ENCODE measurements around the gene LARGE1. TPM values are rescaled to one million over a fixed set of nuclear protein-coding genes. Genes with fewer than 3 reads are reported as not detected.
"Not testable (repeated sequence)": the region's sequence is repeated elsewhere in the genome, so short reads cannot be mapped to it uniquely, and the experiment has no call there.

LARGE1 gene
- total and polyA plus RNA-seq, 2 of the 4 experiments (the other 2 are of a cell fraction) = 6.2 to 12.4 TPM

DNA sequence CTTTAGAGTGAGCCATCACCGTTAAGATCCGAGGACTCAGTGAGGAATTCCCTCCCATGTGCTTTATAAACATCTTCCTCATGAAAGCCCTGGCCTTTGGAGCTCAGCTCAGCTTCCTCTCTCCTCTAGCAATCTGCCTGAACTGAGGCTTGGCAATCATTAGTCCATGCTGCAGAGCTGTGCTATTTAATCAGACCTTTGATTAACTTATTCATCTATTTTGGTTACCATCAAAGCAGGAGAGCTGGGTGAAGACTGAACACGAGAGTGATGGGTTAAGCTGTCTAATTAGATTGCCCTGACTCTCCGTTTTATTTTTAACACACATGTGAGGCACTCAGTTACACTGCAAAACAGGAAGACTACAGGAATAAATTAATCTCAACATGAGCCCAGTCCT, 351.3 kb downstream of the LARGE1 start:
- Histone ChIP-seq H2AFZ (replicated peaks; ENCODE audit: low read length, poor library complexity) (no peak overlapping the region), H3K9me1 (ENCODE audit: insufficient read depth, low read length) (no peaks in the 10 kb centered on the region), H2AK9ac (replicated peaks; ENCODE audit: low read depth, low read length, poor library complexity) (no peak overlapping the region), H3K4me2 (ENCODE audit: low read depth, low read length) (no peak overlapping the region), H3K56ac (ENCODE audit: extremely low read depth, insufficient read depth, low read length) (no peak overlapping the region), H4K5ac (ENCODE audit: low read depth, low read length) (no peak overlapping the region), H4K91ac (ENCODE audit: insufficient read depth, low read depth, low read length) (no peak overlapping the region), H3K18ac (ENCODE audit: low read depth, low read length) (no peak overlapping the region), H4K8ac (ENCODE audit: low read depth in 2 of 2, low read length in 2 of 2) (no peak overlapping the region), H2BK20ac (ENCODE audit: low read depth, low read length) (no peak overlapping the region), H3K4me1 (ENCODE audit: control insufficient read depth, insufficient read depth, low read length) (no peaks in the 10 kb centered on the region), H3K36me3 (ENCODE audit: control insufficient read depth, insufficient read depth, low read length) (no peaks in the 10 kb centered on the region), H2AK5ac (ENCODE audit: low read depth, low read length) (no peak overlapping the region), H2BK120ac (ENCODE audit: low read depth, low read length) (no peak overlapping the region), H3K14ac (replicated peaks; ENCODE audit: low read depth, low read length) (no peak overlapping the region), H4K20me1 (ENCODE audit: insufficient read depth, low read length) (no peaks in the 10 kb centered on the region), H3K79me1 (ENCODE audit: low read depth in 1 of 2, low read length in 2 of 2) (no peaks in the 10 kb centered on the region; a peak in 1 of 4 replicates), H3K23ac (ENCODE audit: low read depth, low read length) (no peak overlapping the region), H3K27me3 (ENCODE audit: control insufficient read depth, insufficient read depth, low read length) (no peaks in the 10 kb centered on the region), H2BK15ac (ENCODE audit: low read depth, low read length) (no peak overlapping the region), H3K9ac (ENCODE audit: low read depth, low read length) (no peak overlapping the region), H3K4ac (ENCODE audit: low read depth, low read length) (no peak overlapping the region), H3K9me3 (ENCODE audit: control insufficient read depth, insufficient read depth, low read length) (no peaks in the 10 kb centered on the region), H3K27ac (ENCODE audit: insufficient read depth, low read length) (no peak overlapping the region), H3K4me3 (ENCODE audit: insufficient read depth, low read depth, low read length) (no peak overlapping the region), H2BK5ac (ENCODE audit: low read depth, low read length, poor library complexity, severe bottlenecking) (no peak overlapping the region)
- ChIA-PET POLR2A (ENCODE audit: unreplicated experiment) (no interaction called here), CTCF (no interaction called here)
- BruUV-seq (replicated peaks) = no TSS peak
- intact Hi-C loops (cut with micrococcal nuclease) = no loop called here
- DNase-seq (peak; percentile 36), ATAC-seq (ENCODE audit: low read depth) (peak; percentile 79)
- dilution Hi-C loops (cut with HindIII; ENCODE audit: low sequenced_read_pairs, unreplicated experiment) = no loop called here
- in situ Hi-C loops (cut with MboI; ENCODE audit: low sequenced_read_pairs) = no loop called here
- WGBS, 2 experiments (ENCODE audit: extremely low coverage in 2 of 2, insufficient read length in 1 of 2) = 29% methylated on average over 2 of the region's 4 CpGs; no CpG with 5 or more reads in 1 of the 2 experiments
- no peak for TF ChIP-seq RFX5 (IDR thresholded peaks at IDR 0.05; ENCODE audit: low read depth, low read length)
- no peak for TF ChIP-seq POLR2A (IDR thresholded peaks at IDR 0.05; ENCODE audit: low read depth, low read length)

DNA sequence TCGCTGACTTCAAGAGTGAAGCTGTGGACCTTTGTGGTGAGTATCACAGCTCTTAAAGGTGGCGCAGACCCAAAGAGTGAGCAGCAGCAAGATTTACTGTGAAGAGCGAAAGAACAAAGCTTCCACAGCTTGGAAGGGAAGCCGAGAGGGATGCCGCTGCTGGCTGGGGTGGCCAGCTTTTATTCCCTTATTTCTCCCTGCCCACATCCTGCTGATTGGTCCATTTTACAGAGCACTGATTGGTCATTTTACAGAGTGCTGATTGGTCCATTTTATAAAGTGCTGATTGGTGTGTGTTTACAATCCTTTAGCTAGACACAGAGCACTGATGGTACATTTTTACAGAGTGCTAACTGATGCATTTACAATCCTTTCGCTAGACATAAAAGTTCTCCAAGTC, 353.8 kb downstream of the LARGE1 start:
- H2BK120ac ChIP-seq (ENCODE audit: low read depth, low read length); H2BK20ac ChIP-seq (ENCODE audit: low read depth, low read length); H3K9me1 ChIP-seq (ENCODE audit: insufficient read depth, low read length); H3K4me2 ChIP-seq (ENCODE audit: low read depth, low read length); H2BK5ac ChIP-seq (ENCODE audit: low read depth, low read length, poor library complexity, severe bottlenecking); H3K27ac ChIP-seq (ENCODE audit: insufficient read depth, low read length); POLR2A ChIA-PET (ENCODE audit: unreplicated experiment); H3K36me3 ChIP-seq (ENCODE audit: control insufficient read depth, insufficient read depth, low read length); H4K5ac ChIP-seq (ENCODE audit: low read depth, low read length); H2AFZ ChIP-seq (replicated peaks; ENCODE audit: low read length, poor library complexity); H3K18ac ChIP-seq (ENCODE audit: low read depth, low read length); H2AK9ac ChIP-seq (replicated peaks; ENCODE audit: low read depth, low read length, poor library complexity); H4K20me1 ChIP-seq (ENCODE audit: insufficient read depth, low read length); DNase-seq; H3K9me3 ChIP-seq (ENCODE audit: control insufficient read depth, insufficient read depth, low read length); H3K14ac ChIP-seq (replicated peaks; ENCODE audit: low read depth, low read length); H3K4me3 ChIP-seq (ENCODE audit: insufficient read depth, low read depth, low read length); H3K56ac ChIP-seq (ENCODE audit: extremely low read depth, insufficient read depth, low read length); H4K8ac ChIP-seq (ENCODE audit: low read depth in 2 of 2, low read length in 2 of 2); H3K27me3 ChIP-seq (ENCODE audit: control insufficient read depth, insufficient read depth, low read length); H4K91ac ChIP-seq (ENCODE audit: insufficient read depth, low read depth, low read length); CTCF ChIA-PET; intact Hi-C loops (cut with micrococcal nuclease); H3K9ac ChIP-seq (ENCODE audit: low read depth, low read length); H2BK15ac ChIP-seq (ENCODE audit: low read depth, low read length); H3K4me1 ChIP-seq (ENCODE audit: control insufficient read depth, insufficient read depth, low read length); ATAC-seq (ENCODE audit: low read depth); H3K79me1 ChIP-seq (ENCODE audit: low read depth in 1 of 2, low read length in 2 of 2); BruUV-seq (replicated peaks); H2AK5ac ChIP-seq (ENCODE audit: low read depth, low read length); in situ Hi-C loops (cut with MboI; ENCODE audit: low sequenced_read_pairs); H3K23ac ChIP-seq (ENCODE audit: low read depth, low read length); H3K4ac ChIP-seq (ENCODE audit: low read depth, low read length); dilution Hi-C loops (cut with HindIII; ENCODE audit: low sequenced_read_pairs, unreplicated experiment): not testable (repeated sequence)
- 86% methylated on average over 1 of the region's 6 CpGs; no CpG with 5 or more reads in 1 of the 2 experiments for WGBS, 2 experiments (ENCODE audit: extremely low coverage in 2 of 2, insufficient read length in 1 of 2)

Measured in IMR-90 (cell line).